Measurements from ENCODE around the gene VTI1A. TPM values are rescaled to one million over a fixed set of nuclear protein-coding genes. Genes with fewer than 3 reads are reported as not detected.
"Not testable (repeated sequence)": the region's sequence is repeated elsewhere in the genome, so short reads cannot be mapped to it uniquely, and the experiment has no call there.

Gene VTI1A
- total RNA-seq, 2 experiments from 2014 or later, result 27.1 to 33.4 TPM

GRCh38 chr10:112588225-112588990, 141.4 kb downstream of the VTI1A start:
- Mint-ChIP-seq H3K27me3 (no peaks in the 10 kb centered on the region), H3K4me1 (no peaks in the 10 kb centered on the region), H3K4me3 (no peak overlapping the region), H3K9me3 (ENCODE audit: low read depth) (peaks cover 3% of the 10 kb centered on the region), H3K27ac (no peak overlapping the region), H3K36me3 (ENCODE audit: low read depth) (peaks cover 19% of the 10 kb centered on the region)
- ATAC-seq (no peak), DNase-seq (no peak)
- POLR2A ChIA-PET, result interaction anchor here (0.6 kb wide), 1 partner anchor 190 kb away, joined by 8 read pairs; no protein-coding TSS in a partner anchor
- CTCF ChIA-PET, result interaction anchor here (0.7 to 1.2 kb wide), 5 partner anchors 9 to 1122 kb away, joined by 3 to 4 read pairs (median 3); no protein-coding TSS in a partner anchor
- intact Hi-C loops (cut with DNase I, micrococcal nuclease), result no loop called here

DNA sequence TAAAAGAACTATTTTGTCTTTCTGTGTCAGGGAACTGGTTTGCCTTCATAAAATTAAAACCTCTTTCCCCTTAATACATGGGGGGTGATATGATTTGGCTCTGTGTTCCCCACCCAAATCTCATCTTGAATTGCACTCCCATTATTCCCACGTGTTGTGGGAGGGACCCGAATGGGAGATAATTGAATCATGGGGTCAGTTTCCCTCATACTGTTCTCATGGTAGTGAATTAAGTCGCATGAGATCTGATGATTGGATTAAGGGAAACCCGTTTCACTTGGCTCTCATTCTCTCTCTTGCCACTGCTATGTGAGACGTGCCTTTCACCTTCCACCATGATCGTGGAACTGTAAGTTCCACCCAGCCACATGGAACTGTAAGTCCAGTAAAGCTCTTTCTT, 142.1 kb downstream of the VTI1A start:
- ChIA-PET POLR2A (interaction anchor here (0.6 kb wide), 1 partner anchor 189 kb away, joined by 8 read pairs; no protein-coding TSS in a partner anchor), CTCF (interaction anchor here (1.1 kb wide), 1 partner anchor 10 kb away, joined by 3 read pairs; no protein-coding TSS in a partner anchor)
- Mint-ChIP-seq H3K27me3 (no peaks in the 10 kb centered on the region), H3K4me1 (no peaks in the 10 kb centered on the region), H3K36me3 (ENCODE audit: low read depth) (peaks cover 19% of the 10 kb centered on the region), H3K27ac (no peak overlapping the region), H3K4me3 (no peak overlapping the region), H3K9me3 (ENCODE audit: low read depth) (peaks cover 4% of the 10 kb centered on the region)
- no peak for DNase-seq
- no peak for ATAC-seq
- intact Hi-C loops (cut with DNase I, micrococcal nuclease), result no loop called here

GRCh38 chr10:112590786-112591185, 143.8 kb downstream of the VTI1A start:
- H3K9me3 Mint-ChIP-seq (ENCODE audit: low read depth); H3K4me1 Mint-ChIP-seq; H3K4me3 Mint-ChIP-seq; intact Hi-C loops (cut with DNase I, micrococcal nuclease); H3K27me3 Mint-ChIP-seq; POLR2A ChIA-PET; ATAC-seq; DNase-seq; H3K27ac Mint-ChIP-seq: not testable (repeated sequence)
- CTCF ChIA-PET, result interaction anchor here (0.6 kb wide), 2 partner anchors 115 to 257 kb away, joined by 3 to 4 read pairs; no protein-coding TSS in a partner anchor
- peaks cover 19% of the 10 kb centered on the region for H3K36me3 Mint-ChIP-seq (ENCODE audit: low read depth)

GRCh38 chr10:112593023-112593422, 146.0 kb downstream of the VTI1A start:
- H3K9me3 Mint-ChIP-seq (ENCODE audit: low read depth), result peaks cover 6% of the 10 kb centered on the region
- intact Hi-C loops (cut with DNase I, micrococcal nuclease), result no loop called here
- H3K4me1 Mint-ChIP-seq, result no peaks in the 10 kb centered on the region
- no peak overlapping the region for H3K4me3 Mint-ChIP-seq
- H3K27ac Mint-ChIP-seq, result no peak overlapping the region
- DNase-seq, result no peak
- no peaks in the 10 kb centered on the region for H3K27me3 Mint-ChIP-seq
- ChIA-PET CTCF (interaction anchor here (0.6 to 0.7 kb wide), 2 partner anchors 47 to 130 kb away, joined by 3 read pairs; no protein-coding TSS in a partner anchor), POLR2A (no interaction called here)
- H3K36me3 Mint-ChIP-seq (ENCODE audit: low read depth), result peaks cover 19% of the 10 kb centered on the region
- ATAC-seq, result no peak

- ChIA-PET POLR2A (no interaction called here), CTCF (no interaction called here)
- DNase-seq, result no peak
- intact Hi-C loops (cut with DNase I, micrococcal nuclease), result no loop called here
- Mint-ChIP-seq H3K27ac (no peak overlapping the region), H3K4me3 (no peak overlapping the region), H3K9me3 (ENCODE audit: low read depth) (no peaks in the 10 kb centered on the region), H3K27me3 (no peaks in the 10 kb centered on the region), H3K36me3 (ENCODE audit: low read depth) (peaks cover 10% of the 10 kb centered on the region), H3K4me1 (no peaks in the 10 kb centered on the region)
- ATAC-seq, result no peak
Observed at GRCh38 chr10:112601214-112602090, 154.4 kb downstream of the VTI1A start.

DNA sequence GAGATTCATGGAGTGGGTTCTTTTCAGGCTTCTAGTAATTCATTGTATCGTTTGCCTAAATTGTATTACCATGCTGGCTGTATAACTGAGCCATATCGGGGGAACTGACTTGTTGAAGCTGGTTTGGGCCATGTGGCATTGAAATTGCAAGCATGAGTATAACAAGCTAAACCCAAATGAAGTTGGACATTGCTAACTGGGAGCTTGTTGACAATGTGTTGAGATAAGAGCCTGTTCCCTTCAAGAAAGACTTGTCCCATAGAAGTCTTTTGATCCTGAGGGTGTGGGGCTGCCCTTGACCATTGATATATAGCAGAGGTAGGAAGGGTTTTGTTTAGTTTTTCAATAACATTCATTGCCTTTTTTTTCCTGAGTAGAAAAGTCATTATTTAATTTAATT, 156.0 kb downstream of the VTI1A start:
- no peaks in the 10 kb centered on the region for H3K4me1 Mint-ChIP-seq

DNA sequence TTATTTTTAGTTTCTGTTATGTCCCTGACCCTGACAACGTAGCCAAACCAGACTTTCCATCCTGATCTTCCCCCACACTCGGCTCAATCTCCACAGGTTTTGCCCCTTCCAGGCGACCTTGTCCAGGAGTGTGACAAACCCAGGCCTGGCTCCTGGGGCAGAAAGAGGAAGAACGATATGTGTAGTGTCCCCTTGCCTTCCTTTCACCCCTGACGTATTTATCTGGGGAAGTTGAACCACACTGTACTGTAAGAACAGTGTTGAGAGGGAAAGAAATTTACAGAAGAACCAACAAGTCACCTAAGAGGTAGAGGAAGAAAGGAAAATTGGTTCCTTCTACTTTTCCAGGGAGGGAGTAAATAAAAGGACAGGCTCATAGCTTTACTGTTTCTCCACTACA, 158.0 kb downstream of the VTI1A start:
- no peaks in the 10 kb centered on the region for H3K27me3 Mint-ChIP-seq
- ChIA-PET CTCF (no interaction called here), POLR2A (no interaction called here)
- H3K9me3 Mint-ChIP-seq (ENCODE audit: low read depth), result no peaks in the 10 kb centered on the region
- intact Hi-C loops (cut with DNase I, micrococcal nuclease), result no loop called here
- DNase-seq, result no peak
- H3K27ac Mint-ChIP-seq, result no peak overlapping the region
- no peak overlapping the region for H3K4me3 Mint-ChIP-seq
- ATAC-seq, result no peak
- no peaks in the 10 kb centered on the region for H3K4me1 Mint-ChIP-seq
- H3K36me3 Mint-ChIP-seq (ENCODE audit: low read depth), result peaks cover 14% of the 10 kb centered on the region

More for the DNA sequence above, 156.0 kb downstream of the VTI1A start:
- ATAC-seq (no peak), DNase-seq (no peak)
- POLR2A ChIA-PET, result no interaction called here
- intact Hi-C loops (cut with DNase I, micrococcal nuclease), result no loop called here
- Mint-ChIP-seq H3K4me3 (no peak overlapping the region), H3K27ac (no peak overlapping the region), H3K36me3 (ENCODE audit: low read depth) (peaks cover 14% of the 10 kb centered on the region), H3K27me3 (no peaks in the 10 kb centered on the region), H3K9me3 (ENCODE audit: low read depth) (no peaks in the 10 kb centered on the region)
- CTCF ChIA-PET, result interaction anchor here (0.5 to 0.8 kb wide), 2 partner anchors 127 to 525 kb away, joined by 3 read pairs; no protein-coding TSS in a partner anchor

DNA sequence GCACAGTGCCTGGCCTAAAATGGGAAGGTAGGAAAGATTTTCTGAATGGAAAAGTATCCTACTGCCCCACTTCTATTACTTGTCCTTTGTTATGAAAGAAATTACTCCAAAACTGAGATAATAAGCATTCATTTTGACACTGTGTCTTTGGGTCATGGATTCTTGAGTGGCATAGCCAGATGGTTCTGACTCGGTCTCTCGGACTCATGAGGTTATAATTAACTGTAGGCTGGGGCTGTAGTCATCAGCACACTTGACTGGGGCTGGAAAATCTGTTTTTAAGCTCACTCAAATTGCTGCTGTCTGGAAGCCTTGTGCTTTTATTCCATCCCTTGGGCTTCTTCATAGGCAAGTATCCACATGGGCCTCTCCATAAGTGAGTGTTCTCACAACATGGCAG, 160.5 kb downstream of the VTI1A start:
- peaks cover 20% of the 10 kb centered on the region for H3K36me3 Mint-ChIP-seq (ENCODE audit: low read depth)
- POLR2A ChIA-PET, result no interaction called here
- no peaks in the 10 kb centered on the region for H3K27me3 Mint-ChIP-seq
- no peak for DNase-seq
- no peaks in the 10 kb centered on the region for H3K9me3 Mint-ChIP-seq (ENCODE audit: low read depth)
- CTCF ChIA-PET, result interaction anchor here (0.6 kb wide), 1 partner anchor 632 kb away, joined by 3 read pairs; no protein-coding TSS in a partner anchor
- no peak overlapping the region for H3K4me3 Mint-ChIP-seq
- ATAC-seq, result no peak
- intact Hi-C loops (cut with DNase I, micrococcal nuclease), result no loop called here
- no peaks in the 10 kb centered on the region for H3K4me1 Mint-ChIP-seq
- no peak overlapping the region for H3K27ac Mint-ChIP-seq

DNA sequence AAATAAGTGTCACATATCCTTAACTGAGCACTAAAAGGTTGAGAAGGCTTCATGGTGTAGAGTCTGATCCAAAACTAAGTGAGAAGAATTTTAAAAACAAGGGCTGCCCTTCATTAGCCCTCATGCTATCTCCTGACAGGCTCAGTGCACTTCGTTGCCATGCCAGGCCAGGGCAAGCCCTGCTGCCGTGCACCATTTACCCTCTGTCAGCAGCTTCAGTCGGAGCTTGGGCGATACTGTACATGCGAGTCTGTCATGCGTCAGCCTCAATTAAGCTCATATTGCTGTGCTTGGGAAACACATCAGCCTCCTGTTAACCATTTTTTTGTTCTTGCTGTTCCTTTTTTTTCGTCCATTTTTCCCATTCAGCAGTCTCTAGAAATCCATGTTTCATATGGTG, 166.6 kb downstream of the VTI1A start:
- no peaks in the 10 kb centered on the region for H3K27me3 Mint-ChIP-seq
- no peak for DNase-seq
- intact Hi-C loops (cut with DNase I, micrococcal nuclease), result no loop called here
- ChIA-PET CTCF (no interaction called here), POLR2A (no interaction called here)
- peaks cover 9% of the 10 kb centered on the region for H3K9me3 Mint-ChIP-seq (ENCODE audit: low read depth)
- no peaks in the 10 kb centered on the region for H3K4me1 Mint-ChIP-seq
- peaks cover 24% of the 10 kb centered on the region for H3K36me3 Mint-ChIP-seq (ENCODE audit: low read depth)
- no peak overlapping the region for H3K4me3 Mint-ChIP-seq
- no peak for ATAC-seq
- H3K27ac Mint-ChIP-seq, result no peak overlapping the region

- no peak overlapping the region for H3K4me3 Mint-ChIP-seq
- CTCF ChIA-PET, result no interaction called here
- DNase-seq (no peak), ATAC-seq (no peak)
- H3K36me3 Mint-ChIP-seq (ENCODE audit: low read depth), result peaks cover 24% of the 10 kb centered on the region
- POLR2A ChIA-PET, result no interaction called here
- peaks cover 9% of the 10 kb centered on the region for H3K9me3 Mint-ChIP-seq (ENCODE audit: low read depth)
- intact Hi-C loops (cut with DNase I, micrococcal nuclease), result no loop called here
- H3K27ac Mint-ChIP-seq, result no peak overlapping the region
- H3K27me3 Mint-ChIP-seq, result no peaks in the 10 kb centered on the region
- H3K4me1 Mint-ChIP-seq, result no peaks in the 10 kb centered on the region
Observed at GRCh38 chr10:112614072-112614471, 167.1 kb downstream of the VTI1A start.

DNA sequence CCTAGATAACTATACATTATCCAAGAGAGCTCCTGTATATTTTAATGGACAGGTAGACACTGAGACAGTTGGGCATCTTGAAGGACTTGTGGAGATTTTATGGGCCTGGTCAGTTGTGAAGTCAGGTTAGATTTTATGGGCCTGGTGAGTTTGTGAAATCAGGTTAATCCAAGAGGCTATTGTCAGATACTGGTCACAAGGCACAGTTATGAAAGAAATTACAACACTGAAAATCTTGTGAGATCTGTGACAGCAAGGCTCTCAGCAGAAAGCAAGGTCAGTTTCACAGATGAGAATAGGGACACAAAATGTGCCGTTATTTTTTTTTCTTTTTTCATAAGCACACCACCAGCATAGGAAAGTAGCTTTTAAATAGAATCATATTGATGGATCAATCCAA, 167.6 kb downstream of the VTI1A start:
- Mint-ChIP-seq H3K36me3 (ENCODE audit: low read depth) (peaks cover 24% of the 10 kb centered on the region), H3K9me3 (ENCODE audit: low read depth) (peaks cover 9% of the 10 kb centered on the region), H3K4me3 (no peak overlapping the region), H3K27ac (no peak overlapping the region), H3K4me1 (no peaks in the 10 kb centered on the region), H3K27me3 (no peaks in the 10 kb centered on the region)
- intact Hi-C loops (cut with DNase I, micrococcal nuclease), result no loop called here
- ATAC-seq (no peak), DNase-seq (no peak)
- ChIA-PET POLR2A (no interaction called here), CTCF (no interaction called here)
